GM12874 (cell line): ENCODE results near the gene TMEM145.

Experiments used
- TF ChIP-seq, protein P1 (sequence below): IDR thresholded peaks from 2 replicates; pipeline ENCODE4 v1.5.1; 2011; ENCODE audit warnings: low read depth, mild to moderate bottlenecking, control low read depth, low read length, moderate library complexity; ENCODE audit not compliant: insufficient read depth

TMEM145 gene

DNA sequence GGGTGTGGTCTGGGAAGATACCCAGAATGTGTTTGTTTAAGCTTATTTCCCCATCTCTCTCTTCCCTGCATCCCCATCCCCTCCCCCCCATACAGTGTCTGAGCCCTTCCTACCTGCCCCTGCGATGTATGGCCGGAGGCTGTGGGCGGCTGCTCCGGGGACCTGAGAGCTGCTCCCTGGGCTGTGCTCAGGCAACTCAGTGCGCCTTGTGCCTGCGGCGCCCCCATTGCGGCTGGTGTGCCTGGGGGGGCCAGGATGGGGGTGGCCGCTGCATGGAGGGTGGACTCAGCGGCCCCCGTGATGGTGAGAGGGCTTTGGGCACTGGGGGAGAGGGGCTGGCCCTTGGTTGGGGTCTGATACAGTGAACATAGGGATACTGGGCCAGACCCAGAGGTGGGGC, 55.3 kb downstream of the TMEM145 start:
- TF ChIP-seq, protein P1, sequence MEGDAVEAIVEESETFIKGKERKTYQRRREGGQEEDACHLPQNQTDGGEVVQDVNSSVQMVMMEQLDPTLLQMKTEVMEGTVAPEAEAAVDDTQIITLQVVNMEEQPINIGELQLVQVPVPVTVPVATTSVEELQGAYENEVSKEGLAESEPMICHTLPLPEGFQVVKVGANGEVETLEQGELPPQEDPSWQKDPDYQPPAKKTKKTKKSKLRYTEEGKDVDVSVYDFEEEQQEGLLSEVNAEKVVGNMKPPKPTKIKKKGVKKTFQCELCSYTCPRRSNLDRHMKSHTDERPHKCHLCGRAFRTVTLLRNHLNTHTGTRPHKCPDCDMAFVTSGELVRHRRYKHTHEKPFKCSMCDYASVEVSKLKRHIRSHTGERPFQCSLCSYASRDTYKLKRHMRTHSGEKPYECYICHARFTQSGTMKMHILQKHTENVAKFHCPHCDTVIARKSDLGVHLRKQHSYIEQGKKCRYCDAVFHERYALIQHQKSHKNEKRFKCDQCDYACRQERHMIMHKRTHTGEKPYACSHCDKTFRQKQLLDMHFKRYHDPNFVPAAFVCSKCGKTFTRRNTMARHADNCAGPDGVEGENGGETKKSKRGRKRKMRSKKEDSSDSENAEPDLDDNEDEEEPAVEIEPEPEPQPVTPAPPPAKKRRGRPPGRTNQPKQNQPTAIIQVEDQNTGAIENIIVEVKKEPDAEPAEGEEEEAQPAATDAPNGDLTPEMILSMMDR: no peak

DNA sequence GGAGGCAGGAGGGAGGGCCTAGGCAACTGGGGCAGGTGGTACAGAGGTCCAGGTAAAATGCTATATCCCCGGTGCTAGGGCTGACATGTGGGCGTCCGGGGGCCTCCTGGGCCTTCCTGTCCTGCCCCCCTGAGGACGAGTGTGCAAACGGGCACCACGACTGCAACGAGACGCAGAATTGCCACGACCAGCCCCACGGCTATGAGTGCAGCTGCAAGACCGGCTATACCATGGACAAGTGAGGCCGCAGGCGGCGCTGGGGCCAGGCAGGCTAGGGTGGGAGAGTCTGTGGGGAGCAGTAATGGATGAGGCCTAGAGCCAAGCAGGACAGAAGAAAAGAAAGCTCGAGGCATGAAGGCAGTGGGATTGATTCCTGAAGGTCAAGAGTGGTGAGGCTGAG, 55.7 kb downstream of the TMEM145 start:
- TF ChIP-seq, protein P1: no peak

DNA sequence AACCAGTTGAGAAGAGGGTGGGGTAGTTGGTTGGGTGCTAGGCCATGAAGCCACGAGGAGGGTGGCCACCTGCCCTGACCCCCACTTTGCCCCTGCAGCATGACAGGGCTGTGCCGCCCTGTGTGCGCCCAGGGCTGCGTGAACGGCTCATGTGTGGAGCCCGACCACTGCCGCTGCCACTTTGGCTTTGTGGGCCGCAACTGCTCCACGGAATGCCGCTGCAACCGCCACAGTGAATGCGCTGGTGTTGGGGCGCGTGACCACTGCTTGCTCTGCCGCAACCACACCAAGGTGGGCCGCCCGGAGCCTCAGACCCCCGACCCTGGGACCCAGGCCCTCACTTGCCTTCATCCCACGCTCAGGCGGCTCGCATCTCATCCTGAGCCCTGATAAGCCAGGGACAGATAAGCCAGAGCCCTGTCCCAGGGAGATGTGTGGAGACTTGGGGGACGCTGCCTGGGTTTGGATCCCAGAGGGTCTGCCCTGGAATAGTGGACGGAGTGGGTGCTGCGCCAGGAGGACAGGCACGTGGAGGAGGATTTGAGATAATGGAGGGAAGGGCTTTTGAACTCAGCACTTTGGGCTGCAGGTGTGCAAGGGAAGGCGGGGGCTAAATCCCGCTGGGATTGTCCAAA, 56.4 kb downstream of the TMEM145 start:
- TF ChIP-seq, protein P1: no peak

DNA sequence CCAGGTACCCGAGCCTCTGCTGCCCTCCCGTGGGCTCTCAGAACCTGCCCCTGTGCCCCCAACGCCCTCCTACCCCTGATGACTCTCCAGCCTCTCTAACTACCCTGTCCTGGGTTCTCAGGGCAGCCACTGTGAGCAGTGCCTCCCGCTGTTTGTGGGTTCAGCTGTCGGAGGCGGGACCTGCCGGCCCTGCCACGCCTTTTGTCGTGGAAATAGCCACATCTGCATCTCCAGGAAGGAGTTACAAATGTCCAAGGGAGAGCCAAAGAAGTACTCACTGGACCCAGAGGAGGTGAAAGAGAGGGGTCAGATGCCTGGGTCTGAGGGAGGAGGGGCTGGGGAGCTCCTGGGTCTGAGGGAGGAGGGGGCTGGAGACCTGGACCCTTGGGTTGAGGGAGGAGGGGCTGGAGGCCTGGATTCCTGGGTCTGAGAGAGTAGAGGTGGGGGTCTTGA, 57.0 kb downstream of the TMEM145 start:
- TF ChIP-seq, protein P1: no peak

DNA sequence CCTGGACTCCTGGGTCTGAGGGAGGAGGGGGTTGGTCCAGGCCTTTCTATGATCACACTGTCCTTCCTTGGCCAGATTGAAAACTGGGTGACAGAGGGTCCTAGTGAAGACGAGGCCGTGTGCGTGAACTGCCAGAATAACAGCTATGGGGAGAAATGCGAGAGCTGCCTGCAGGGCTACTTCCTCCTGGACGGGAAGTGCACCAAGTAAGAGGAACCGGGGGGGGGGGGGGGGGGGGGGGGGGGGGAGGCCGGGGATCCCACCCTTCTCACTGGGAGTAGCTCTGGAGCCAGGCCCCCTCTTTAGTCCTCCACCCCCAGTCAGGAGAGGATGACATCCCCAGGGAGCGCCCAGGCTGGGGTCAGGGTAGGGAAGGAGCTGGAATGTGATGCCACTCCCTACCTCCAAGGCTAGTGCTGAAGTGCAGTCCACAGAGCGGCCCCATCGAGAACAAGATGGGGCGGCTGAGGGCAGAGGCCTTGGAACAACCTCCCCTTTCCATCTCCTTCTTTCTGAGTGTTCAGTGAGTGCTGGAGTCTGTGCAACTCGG, 57.6 kb downstream of the TMEM145 start:
- TF ChIP-seq, protein P1: no peak
